HFF-Myc (cell line): ENCODE results near the gene PCGF3.

Experiments used
- DNase-seq: peaks from one replicate; pipeline ENCODE4 v3.0.0-alpha.2; 2011; ENCODE audit warnings: low read depth; ENCODE audit errors: extremely low read depth
- H3K4me3 ChIP-seq: replicated peaks from 2 replicates; pipeline ENCODE4 v1.5.1; 2011; ENCODE audit warnings: low read depth, mild to moderate bottlenecking, control low read depth, low read length
- CTCF ChIP-seq: IDR thresholded peaks from 2 replicates; pipeline ENCODE4 v1.5.1; 2012; ENCODE audit warnings: mild to moderate bottlenecking, low read depth, low read length, control low read depth; ENCODE audit errors: missing control alignments

The PCGF3 gene

GRCh38 chr4:675980-676870 is 29.4 kb upstream of the PCGF3 start:
- TF ChIP-seq CTCF = no peak
- H3K4me3 ChIP-seq = no peak overlapping the region
- DNase-seq = no peak

GRCh38 chr4:676871-677235 is 28.8 kb upstream of the PCGF3 start:
- no peak for DNase-seq
- TF ChIP-seq CTCF = no peak
- H3K4me3 ChIP-seq = no peak overlapping the region

- no peak overlapping the region for H3K4me3 ChIP-seq
- DNase-seq = no peak
- TF ChIP-seq CTCF = no peak
Observed at GRCh38 chr4:677431-678293, 28.0 kb upstream of the PCGF3 start.

GRCh38 chr4:678331-679103 is 27.1 kb upstream of the PCGF3 start:
- DNase-seq = no peak
- no peak overlapping the region for H3K4me3 ChIP-seq
- no peak for TF ChIP-seq CTCF

- H3K4me3 ChIP-seq = no peak overlapping the region
- TF ChIP-seq CTCF = no peak
- DNase-seq = no peak
Observed at GRCh38 chr4:679104-679481, 26.5 kb upstream of the PCGF3 start.

GRCh38 chr4:679629-680028 is 26.0 kb upstream of the PCGF3 start:
- no peak for TF ChIP-seq CTCF
- DNase-seq = no peak
- H3K4me3 ChIP-seq = no peak overlapping the region
